Gastroesophageal sphincter (tissue), 3 donors: ENCODE measurements around the gene PSAPL1.

ENCODE experiments used
- POLR2A ChIP-seq, 2 donors: fragments of 450-650 bp; IDR thresholded peaks; one replicate each; pipeline ENCODE4 v1.6.1; 2017; ENCODE audit warnings: antibody characterized with exemption in 2 of 2, mild to moderate bottlenecking in 2 of 2, moderate library complexity in 1 of 2
- TF ChIP-seq, protein P1 (sequence below), 4 experiments: fragments of 200-600 bp in 2 of 4; fragments of 450-650 bp in 2 of 4; sonication (generic) in 1 of 4; IDR thresholded peaks; one replicate each; pipeline ENCODE4 v1.5.1; 2017 to 2019; ENCODE audit warnings: antibody characterized with exemption in 4 of 4, mild to moderate bottlenecking in 2 of 4, moderate library complexity in 2 of 4

DNA sequence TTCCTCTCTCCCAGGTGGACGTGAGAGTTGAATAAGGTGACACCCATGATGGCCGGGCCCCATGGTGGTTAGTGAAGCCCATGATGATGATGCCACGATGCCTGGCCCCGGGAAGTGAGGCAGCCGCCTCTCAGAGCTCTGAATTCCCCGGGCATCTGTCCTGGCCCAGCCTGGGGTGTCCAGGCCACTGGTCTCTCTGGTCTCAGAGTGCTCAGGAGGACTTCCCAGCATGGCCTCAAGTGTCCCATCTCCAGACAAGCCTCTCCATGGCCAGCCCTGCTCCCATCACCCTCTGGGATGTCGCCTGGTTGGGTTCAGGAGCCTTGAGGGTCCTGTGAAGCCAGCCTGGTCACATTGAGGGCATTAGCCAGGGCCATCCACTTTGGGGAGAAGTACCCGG lies 24.7 kb upstream of the PSAPL1 start:
- TF ChIP-seq, protein P1, sequence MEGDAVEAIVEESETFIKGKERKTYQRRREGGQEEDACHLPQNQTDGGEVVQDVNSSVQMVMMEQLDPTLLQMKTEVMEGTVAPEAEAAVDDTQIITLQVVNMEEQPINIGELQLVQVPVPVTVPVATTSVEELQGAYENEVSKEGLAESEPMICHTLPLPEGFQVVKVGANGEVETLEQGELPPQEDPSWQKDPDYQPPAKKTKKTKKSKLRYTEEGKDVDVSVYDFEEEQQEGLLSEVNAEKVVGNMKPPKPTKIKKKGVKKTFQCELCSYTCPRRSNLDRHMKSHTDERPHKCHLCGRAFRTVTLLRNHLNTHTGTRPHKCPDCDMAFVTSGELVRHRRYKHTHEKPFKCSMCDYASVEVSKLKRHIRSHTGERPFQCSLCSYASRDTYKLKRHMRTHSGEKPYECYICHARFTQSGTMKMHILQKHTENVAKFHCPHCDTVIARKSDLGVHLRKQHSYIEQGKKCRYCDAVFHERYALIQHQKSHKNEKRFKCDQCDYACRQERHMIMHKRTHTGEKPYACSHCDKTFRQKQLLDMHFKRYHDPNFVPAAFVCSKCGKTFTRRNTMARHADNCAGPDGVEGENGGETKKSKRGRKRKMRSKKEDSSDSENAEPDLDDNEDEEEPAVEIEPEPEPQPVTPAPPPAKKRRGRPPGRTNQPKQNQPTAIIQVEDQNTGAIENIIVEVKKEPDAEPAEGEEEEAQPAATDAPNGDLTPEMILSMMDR (IDR thresholded peaks at IDR 0.05): no peak
- no peak for TF ChIP-seq POLR2A (IDR thresholded peaks at IDR 0.05)
